ENCODE measurements around the gene FBXL7.

The FBXL7 gene

DNA sequence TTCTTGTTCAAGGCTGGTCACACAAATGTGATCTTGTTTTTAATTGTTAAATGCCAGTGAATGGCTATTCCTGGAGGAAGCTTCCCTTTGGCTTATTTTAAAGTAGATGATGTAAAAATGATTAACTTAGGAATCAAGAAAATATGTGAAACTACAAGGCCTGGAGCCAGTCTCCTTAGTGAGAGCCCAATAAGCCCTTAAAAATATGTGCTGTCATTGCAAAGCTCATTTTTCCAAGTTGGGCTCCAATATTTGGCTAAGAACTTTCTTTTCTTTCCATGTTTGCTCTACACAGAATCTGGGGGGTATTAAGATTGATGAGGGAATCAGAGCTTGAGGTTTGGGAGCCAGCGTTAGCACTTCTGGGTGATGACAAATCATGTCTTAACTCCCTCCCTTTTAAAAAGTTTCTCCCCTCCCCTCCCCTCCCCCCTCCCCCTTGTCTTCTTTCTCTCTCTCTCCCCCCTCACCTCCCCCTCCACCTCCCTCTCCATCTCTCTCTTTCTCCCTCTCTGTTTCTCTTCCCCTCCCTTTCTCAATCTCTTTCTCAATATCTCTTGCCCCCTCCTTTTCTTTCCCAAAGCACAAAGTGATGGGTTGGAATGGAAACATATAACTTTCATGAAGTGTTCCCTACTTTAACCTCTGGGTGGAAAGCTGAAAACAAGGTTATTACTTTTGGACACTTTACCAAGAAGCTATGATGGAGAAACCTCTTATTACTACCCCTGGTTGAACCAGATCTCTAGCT is 86.0 kb downstream of the FBXL7 start:
- TF ChIP-seq, protein P1, sequence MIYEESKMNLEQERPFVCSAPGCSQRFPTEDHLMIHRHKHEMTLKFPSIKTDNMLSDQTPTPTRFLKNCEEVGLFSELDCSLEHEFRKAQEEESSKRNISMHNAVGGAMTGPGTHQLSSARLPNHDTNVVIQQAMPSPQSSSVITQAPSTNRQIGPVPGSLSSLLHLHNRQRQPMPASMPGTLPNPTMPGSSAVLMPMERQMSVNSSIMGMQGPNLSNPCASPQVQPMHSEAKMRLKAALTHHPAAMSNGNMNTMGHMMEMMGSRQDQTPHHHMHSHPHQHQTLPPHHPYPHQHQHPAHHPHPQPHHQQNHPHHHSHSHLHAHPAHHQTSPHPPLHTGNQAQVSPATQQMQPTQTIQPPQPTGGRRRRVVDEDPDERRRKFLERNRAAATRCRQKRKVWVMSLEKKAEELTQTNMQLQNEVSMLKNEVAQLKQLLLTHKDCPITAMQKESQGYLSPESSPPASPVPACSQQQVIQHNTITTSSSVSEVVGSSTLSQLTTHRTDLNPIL (CRISPR knock-in tag; IDR thresholded peaks at IDR 0.05; ENCODE audit: low read depth) = no peak
- TF ChIP-seq TSHZ2 (CRISPR knock-in tag; IDR thresholded peaks at IDR 0.05) (no peak), ZC3H10 (CRISPR knock-in tag; IDR thresholded peaks at IDR 0.05) (no peak), ISL1 (CRISPR knock-in tag; IDR thresholded peaks at IDR 0.05) (no peak)
- ATAC-seq = peak; percentile 30; the same call in 1 of the 3 replicates

GRCh38 chr5:15587916-15588315 is 87.9 kb downstream of the FBXL7 start:
- TF ChIP-seq ISL1 (CRISPR knock-in tag; IDR thresholded peaks at IDR 0.05) = peak; percentile 42
- TF ChIP-seq ZNF8 (CRISPR knock-in tag; IDR thresholded peaks at IDR 0.05) = no peak
- no peak for ATAC-seq

DNA sequence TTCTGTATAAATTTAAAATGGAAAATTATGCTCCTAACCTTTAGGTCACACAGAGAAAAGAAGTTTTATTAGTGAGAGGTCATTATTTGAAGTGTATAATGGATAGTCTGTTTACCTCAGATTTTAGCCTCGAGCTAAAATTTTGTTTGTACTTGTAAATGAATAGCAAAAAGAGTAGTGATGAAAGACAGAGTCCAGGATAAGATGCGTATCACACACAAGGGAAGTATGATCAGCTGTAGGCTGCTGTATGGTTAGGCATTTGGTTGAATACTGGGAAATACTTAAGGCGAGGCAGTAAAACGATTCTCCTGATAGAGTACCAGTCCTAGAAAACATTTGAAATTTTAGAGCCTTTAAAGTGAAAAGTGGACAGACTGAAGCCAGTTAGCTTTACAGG is 92.7 kb downstream of the FBXL7 start:
- ATAC-seq = no peak
- TF ChIP-seq GLIS3 (CRISPR knock-in tag; IDR thresholded peaks at IDR 0.05) = no peak
- TF ChIP-seq TCF4 (CRISPR knock-in tag; IDR thresholded peaks at IDR 0.05; ENCODE audit: borderline replicate concordance) = peak; percentile 66; the same call in 1 of the 2 replicates

- TF ChIP-seq ZFP30 (CRISPR knock-in tag; IDR thresholded peaks at IDR 0.05) (no peak), SNAI2 (CRISPR knock-in tag; IDR thresholded peaks at IDR 0.05) (no peak), ZNF565 (CRISPR knock-in tag; conservative IDR thresholded peaks at IDR 0.05; ENCODE audit: low read depth) (no peak), ZNF70 (CRISPR knock-in tag; IDR thresholded peaks at IDR 0.05) (no peak), ZC3H10 (CRISPR knock-in tag; IDR thresholded peaks at IDR 0.05) (no peak)
- ATAC-seq = no peak
Observed at GRCh38 chr5:15594977-15595568, 95.1 kb downstream of the FBXL7 start.

DNA sequence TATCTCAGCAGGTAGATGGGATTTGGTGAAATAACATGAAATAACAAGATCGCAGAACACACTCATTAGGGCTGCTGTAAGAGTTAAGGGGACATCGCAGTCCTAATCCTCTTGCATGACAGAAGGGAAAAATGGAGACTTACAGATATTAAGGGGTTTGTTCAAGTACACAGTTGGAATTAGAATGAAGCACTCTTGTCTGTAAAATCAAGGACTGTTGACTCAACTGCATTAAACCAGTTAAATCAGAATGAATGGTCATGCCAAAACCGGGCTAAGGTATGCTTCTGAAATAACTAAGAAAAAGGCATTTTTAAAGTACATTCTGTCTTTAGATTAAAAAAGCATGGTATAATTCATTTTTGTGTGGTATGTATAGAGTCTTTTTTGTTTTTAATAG is 95.9 kb downstream of the FBXL7 start:
- TF ChIP-seq RARB (CRISPR knock-in tag; IDR thresholded peaks at IDR 0.05) (no peak), CSRNP3 (CRISPR knock-in tag; IDR thresholded peaks at IDR 0.05) (no peak), ZNF565 (CRISPR knock-in tag; conservative IDR thresholded peaks at IDR 0.05; ENCODE audit: low read depth) (no peak), TOX (CRISPR knock-in tag; IDR thresholded peaks at IDR 0.05; ENCODE audit: borderline replicate concordance) (no peak), ESRRG (CRISPR knock-in tag; IDR thresholded peaks at IDR 0.05) (no peak), PPARA (CRISPR knock-in tag; IDR thresholded peaks at IDR 0.05; ENCODE audit: borderline replicate concordance) (no peak), ZFP30 (CRISPR knock-in tag; IDR thresholded peaks at IDR 0.05) (no peak), ZC3H10 (CRISPR knock-in tag; IDR thresholded peaks at IDR 0.05) (no peak), GLIS3 (CRISPR knock-in tag; IDR thresholded peaks at IDR 0.05) (no peak), CSDC2 (CRISPR knock-in tag; IDR thresholded peaks at IDR 0.05) (no peak), POU6F1 (CRISPR knock-in tag; IDR thresholded peaks at IDR 0.05; ENCODE audit: borderline replicate concordance, low read depth) (no peak), TCF4 (CRISPR knock-in tag; IDR thresholded peaks at IDR 0.05; ENCODE audit: borderline replicate concordance) (no peak), SNAI2 (CRISPR knock-in tag; IDR thresholded peaks at IDR 0.05) (no peak), BACH2 (CRISPR knock-in tag; IDR thresholded peaks at IDR 0.05; ENCODE audit: borderline replicate concordance) (no peak)
- TF ChIP-seq, protein P1 (CRISPR knock-in tag; IDR thresholded peaks at IDR 0.05; ENCODE audit: low read depth) = no peak

More for the DNA sequence above, 95.9 kb downstream of the FBXL7 start:
- no peak for ATAC-seq
